Mesendoderm (in vitro differentiated cells): ENCODE results near the gene TP53BP2.

ENCODE experiments used
- DNase-seq: peaks from one replicate; pipeline ENCODE4 v3.0.0; 2013
- H2AK5ac ChIP-seq: 2 replicates; pipeline ENCODE4 v1.6.1; 2013; ENCODE audit warnings: low read length, inconsistent platforms
- H2BK120ac ChIP-seq: 2 replicates; pipeline ENCODE4 v1.6.1; 2013; ENCODE audit warnings: low read depth, mild to moderate bottlenecking, low read length, moderate library complexity, mixed read lengths
- H2BK15ac ChIP-seq: replicated peaks from 2 replicates; pipeline ENCODE4 v1.6.1; 2013; ENCODE audit warnings: low read depth, mild to moderate bottlenecking, moderate library complexity
- H2BK5ac ChIP-seq: 2 replicates; pipeline ENCODE4 v1.6.1; 2013; ENCODE audit warnings: low read length, inconsistent platforms
- H3K18ac ChIP-seq: 2 replicates; pipeline ENCODE4 v1.6.1; 2013; ENCODE audit warnings: mild to moderate bottlenecking, low read length, mixed read lengths
- H3K23ac ChIP-seq: one replicate; pipeline ENCODE4 v1.6.1; 2013; ENCODE audit warnings: low read length
- H3K27ac ChIP-seq: 2 replicates; pipeline ENCODE4 v1.5.1; 2013; ENCODE audit warnings: low read depth, mild to moderate bottlenecking, inconsistent platforms, low read length, moderate library complexity
- H3K27me3 ChIP-seq: 2 replicates; pipeline ENCODE4 v1.6.1; 2013; ENCODE audit warnings: low read length, control low read depth, mild to moderate bottlenecking, inconsistent platforms; ENCODE audit not compliant: insufficient read depth, poor library complexity
- H3K36me3 ChIP-seq: 2 replicates; pipeline ENCODE4 v1.6.1; 2013; ENCODE audit warnings: low read length, inconsistent platforms; ENCODE audit not compliant: control insufficient read depth, insufficient read depth
- H3K4ac ChIP-seq: one replicate; pipeline ENCODE4 v1.6.1; 2013; ENCODE audit warnings: low read depth, mild to moderate bottlenecking, low read length, moderate library complexity
- H3K4me1 ChIP-seq: 2 replicates; pipeline ENCODE4 v1.6.1; 2013; ENCODE audit warnings: low read depth, low read length, inconsistent platforms; ENCODE audit not compliant: control insufficient read depth
- H3K4me2 ChIP-seq: 2 replicates; pipeline ENCODE4 v1.6.1; 2013; ENCODE audit warnings: low read length
- H3K4me3 ChIP-seq: 2 replicates; pipeline ENCODE4 v1.5.1; 2013; ENCODE audit warnings: mild to moderate bottlenecking, low read length
- H3K56ac ChIP-seq: one replicate; pipeline ENCODE4 v1.6.1; 2013; ENCODE audit warnings: low read length
- H3K79me1 ChIP-seq: 2 replicates; pipeline ENCODE4 v1.6.1; 2013; ENCODE audit warnings: low read length, inconsistent platforms
- H3K79me2 ChIP-seq: 2 replicates; pipeline ENCODE4 v1.6.1; 2013; ENCODE audit warnings: mild to moderate bottlenecking, low read length; ENCODE audit not compliant: control insufficient read depth, insufficient read depth
- H3K9ac ChIP-seq: 2 replicates; pipeline ENCODE4 v1.6.1; 2013; ENCODE audit warnings: low read length, inconsistent platforms
- H4K5ac ChIP-seq: one replicate; pipeline ENCODE4 v1.6.1; 2013; ENCODE audit warnings: low read length
- H4K8ac ChIP-seq: one replicate; pipeline ENCODE4 v1.6.1; 2013; ENCODE audit warnings: low read depth, mild to moderate bottlenecking, control low read depth, low read length, moderate library complexity
- WGBS: extraction: QIAGEN DNeasy Blood & Tissue Kit; methylation state at CpG from one replicate; pipeline ENCODE4 v1.1.7; 2013; ENCODE audit warnings: low lambda C conversion rate, missing lambda C conversion rate; ENCODE audit not compliant: insufficient coverage; ENCODE audit errors: extremely low coverage; 5-methylcytosine and 5-hydroxymethylcytosine counted together

TP53BP2 gene

GRCh38 chr1:223785808-223786207, 59.9 kb downstream of the TP53BP2 start:
- H3K56ac ChIP-seq, result no peak overlapping the region
- H3K23ac ChIP-seq, result no peak overlapping the region
- no peak overlapping the region for H2BK15ac ChIP-seq
- no peak overlapping the region for H3K4me3 ChIP-seq
- WGBS, result no CpG with 5 or more reads among the region's 5 CpGs
- DNase-seq, result no peak
- H2AK5ac ChIP-seq, result no peak overlapping the region
- H3K18ac ChIP-seq, result no peak overlapping the region
- H3K79me1 ChIP-seq, result no peaks in the 10 kb centered on the region
- H2BK120ac ChIP-seq, result no peak overlapping the region
- peaks cover 10% of the 10 kb centered on the region for H3K36me3 ChIP-seq
- H4K8ac ChIP-seq, result no peak overlapping the region
- H3K4me2 ChIP-seq, result no peak overlapping the region
- no peaks in the 10 kb centered on the region for H3K79me2 ChIP-seq
- H4K5ac ChIP-seq, result no peak overlapping the region
- no peak overlapping the region for H3K4ac ChIP-seq
- H3K4me1 ChIP-seq, result no peaks in the 10 kb centered on the region
- H2BK5ac ChIP-seq, result no peak overlapping the region
- H3K27me3 ChIP-seq, result no peaks in the 10 kb centered on the region
- no peak overlapping the region for H3K27ac ChIP-seq
- H3K9ac ChIP-seq, result no peak overlapping the region

- no peak overlapping the region for H2BK15ac ChIP-seq
- WGBS, result no CpG with 5 or more reads among the region's 4 CpGs
- H3K56ac ChIP-seq, result no peak overlapping the region
- no peak overlapping the region for H3K9ac ChIP-seq
- H2BK120ac ChIP-seq, result no peak overlapping the region
- H3K79me2 ChIP-seq, result no peaks in the 10 kb centered on the region
- no peak for DNase-seq
- no peak overlapping the region for H3K27ac ChIP-seq
- no peak overlapping the region for H3K4me3 ChIP-seq
- H3K27me3 ChIP-seq, result no peaks in the 10 kb centered on the region
- no peak overlapping the region for H3K18ac ChIP-seq
- H3K79me1 ChIP-seq, result no peaks in the 10 kb centered on the region
- H4K5ac ChIP-seq, result no peak overlapping the region
- H2BK5ac ChIP-seq, result no peak overlapping the region
- H4K8ac ChIP-seq, result no peak overlapping the region
- H3K23ac ChIP-seq, result no peak overlapping the region
- H2AK5ac ChIP-seq, result no peak overlapping the region
- H3K4me2 ChIP-seq, result no peak overlapping the region
- H3K4me1 ChIP-seq, result no peaks in the 10 kb centered on the region
- no peak overlapping the region for H3K4ac ChIP-seq
- H3K36me3 ChIP-seq, result peaks cover 10% of the 10 kb centered on the region
These were observed 61.2 kb downstream of the TP53BP2 start for GRCh38 chr1:223784541-223784940.

- Histone ChIP-seq H2BK120ac (no peak overlapping the region), H3K4me3 (no peak overlapping the region), H3K56ac (no peak overlapping the region), H3K4me1 (no peaks in the 10 kb centered on the region), H4K8ac (no peak overlapping the region), H3K79me1 (no peaks in the 10 kb centered on the region), H2BK15ac (no peak overlapping the region), H2BK5ac (no peak overlapping the region), H3K18ac (no peak overlapping the region), H4K5ac (no peak overlapping the region), H3K9ac (no peak overlapping the region), H3K27ac (no peak overlapping the region), H3K4me2 (no peak overlapping the region), H3K23ac (no peak overlapping the region), H3K27me3 (no peaks in the 10 kb centered on the region), H3K4ac (no peak overlapping the region), H3K36me3 (peaks cover 10% of the 10 kb centered on the region), H2AK5ac (no peak overlapping the region), H3K79me2 (no peaks in the 10 kb centered on the region)
- no CpG with 5 or more reads among the region's 1 CpG for WGBS
- no peak for DNase-seq
These were observed 62.1 kb downstream of the TP53BP2 start for GRCh38 chr1:223783676-223784075.

GRCh38 chr1:223780949-223781348, 64.8 kb downstream of the TP53BP2 start:
- Histone ChIP-seq H3K56ac (no peak overlapping the region), H3K36me3 (peaks cover 10% of the 10 kb centered on the region), H4K8ac (no peak overlapping the region), H2BK15ac (no peak overlapping the region), H3K4ac (no peak overlapping the region), H3K18ac (no peak overlapping the region), H3K27ac (no peak overlapping the region), H2BK5ac (no peak overlapping the region), H3K27me3 (no peaks in the 10 kb centered on the region), H3K4me2 (no peak overlapping the region), H3K23ac (no peak overlapping the region), H3K4me3 (no peak overlapping the region), H3K9ac (no peak overlapping the region), H3K79me1 (no peaks in the 10 kb centered on the region), H2BK120ac (no peak overlapping the region), H2AK5ac (no peak overlapping the region), H3K79me2 (no peaks in the 10 kb centered on the region), H4K5ac (no peak overlapping the region), H3K4me1 (no peaks in the 10 kb centered on the region)
- no peak for DNase-seq
- WGBS, result no CpG with 5 or more reads among the region's 6 CpGs

GRCh38 chr1:223780318-223780717, 65.4 kb downstream of the TP53BP2 start:
- Histone ChIP-seq H3K36me3 (peaks cover 10% of the 10 kb centered on the region), H2BK120ac (no peak overlapping the region), H3K27me3 (no peaks in the 10 kb centered on the region), H3K4me1 (no peaks in the 10 kb centered on the region), H3K4me3 (no peak overlapping the region), H3K79me2 (no peaks in the 10 kb centered on the region), H2BK5ac (no peak overlapping the region), H3K56ac (no peak overlapping the region), H4K5ac (no peak overlapping the region), H4K8ac (no peak overlapping the region), H2AK5ac (no peak overlapping the region), H3K18ac (no peak overlapping the region), H3K27ac (no peak overlapping the region), H3K4me2 (no peak overlapping the region), H3K23ac (no peak overlapping the region), H3K4ac (no peak overlapping the region), H2BK15ac (no peak overlapping the region), H3K9ac (no peak overlapping the region), H3K79me1 (no peaks in the 10 kb centered on the region)
- WGBS, result no CpG with 5 or more reads among the region's 8 CpGs
- DNase-seq, result no peak

GRCh38 chr1:223776826-223777454, 68.8 kb downstream of the TP53BP2 start:
- H2BK15ac ChIP-seq, result no peak overlapping the region
- no peaks in the 10 kb centered on the region for H3K79me1 ChIP-seq
- WGBS, result no CpG with 5 or more reads among the region's 10 CpGs
- H3K79me2 ChIP-seq, result no peaks in the 10 kb centered on the region
- no peak overlapping the region for H3K4me3 ChIP-seq
- H4K8ac ChIP-seq, result no peak overlapping the region
- no peak for DNase-seq
- no peak overlapping the region for H3K18ac ChIP-seq
- no peak overlapping the region for H4K5ac ChIP-seq
- H3K4me2 ChIP-seq, result no peak overlapping the region
- H3K4ac ChIP-seq, result no peak overlapping the region
- no peak overlapping the region for H2BK5ac ChIP-seq
- H3K4me1 ChIP-seq, result peaks cover 3% of the 10 kb centered on the region
- no peaks in the 10 kb centered on the region for H3K27me3 ChIP-seq
- no peak overlapping the region for H3K27ac ChIP-seq
- no peak overlapping the region for H3K23ac ChIP-seq
- H2BK120ac ChIP-seq, result no peak overlapping the region
- no peak overlapping the region for H3K9ac ChIP-seq
- H2AK5ac ChIP-seq, result no peak overlapping the region
- no peak overlapping the region for H3K56ac ChIP-seq
- H3K36me3 ChIP-seq, result peaks cover 8% of the 10 kb centered on the region
